ENCODE results near the gene B4GALT5. TPM values are rescaled to one million over a fixed set of nuclear protein-coding genes. Genes with fewer than 3 reads are reported as not detected.

B4GALT5 gene
- total RNA-seq, 1 experiment from 2014 or later: 3.7 TPM

DNA sequence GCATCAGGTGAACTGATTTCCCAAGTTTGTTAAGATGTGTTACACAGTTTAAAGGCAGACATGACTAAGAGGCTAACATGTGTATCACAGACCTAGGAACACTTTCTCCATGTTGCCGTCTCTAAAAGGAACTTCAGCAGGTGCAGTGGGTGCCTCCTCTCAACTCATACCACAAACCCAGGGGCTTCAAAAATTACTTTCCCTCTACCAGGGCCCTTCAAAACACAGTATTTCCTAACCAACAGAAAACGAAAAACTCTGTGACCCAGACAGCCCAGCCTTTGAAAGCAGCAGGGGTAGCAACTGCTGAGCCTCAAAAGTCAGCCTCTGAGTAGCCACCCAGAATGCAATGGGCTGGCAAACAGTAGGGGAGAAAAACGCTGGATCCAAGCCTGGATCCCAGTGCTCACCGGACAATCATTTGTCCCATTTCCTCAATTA lies 28.5 kb downstream of the B4GALT5 start:
- Histone ChIP-seq H3K9me2 (replicated peaks; ENCODE audit: insufficient read depth, low read length) (no peaks in the 10 kb centered on the region), H3K36me3 (ENCODE audit: insufficient read depth, low read length) (no peaks in the 10 kb centered on the region), H3K79me2 (ENCODE audit: low read length) (no peaks in the 10 kb centered on the region), H4K20me1 (ENCODE audit: insufficient read depth, low read depth, low read length) (peaks cover 18% of the 10 kb centered on the region; the same call in 1 of the 2 replicates), H3K27me3 (ENCODE audit: low read length) (no peaks in the 10 kb centered on the region), H3K27ac (ENCODE audit: low read length) (no peak overlapping the region), H3K4me1 (ENCODE audit: low read length) (peaks cover 8% of the 10 kb centered on the region), H2AFZ (ENCODE audit: low read length) (no peak overlapping the region), H3K4me2 (ENCODE audit: low read depth, low read length, poor library complexity, severe bottlenecking) (no peak overlapping the region), H3K4me3 (ENCODE audit: low read length) (no peak overlapping the region), H3K9me3 (ENCODE audit: low read length) (no peaks in the 10 kb centered on the region), H3K9ac (ENCODE audit: low read length) (no peak overlapping the region)
- no peak for DNase-seq

DNA sequence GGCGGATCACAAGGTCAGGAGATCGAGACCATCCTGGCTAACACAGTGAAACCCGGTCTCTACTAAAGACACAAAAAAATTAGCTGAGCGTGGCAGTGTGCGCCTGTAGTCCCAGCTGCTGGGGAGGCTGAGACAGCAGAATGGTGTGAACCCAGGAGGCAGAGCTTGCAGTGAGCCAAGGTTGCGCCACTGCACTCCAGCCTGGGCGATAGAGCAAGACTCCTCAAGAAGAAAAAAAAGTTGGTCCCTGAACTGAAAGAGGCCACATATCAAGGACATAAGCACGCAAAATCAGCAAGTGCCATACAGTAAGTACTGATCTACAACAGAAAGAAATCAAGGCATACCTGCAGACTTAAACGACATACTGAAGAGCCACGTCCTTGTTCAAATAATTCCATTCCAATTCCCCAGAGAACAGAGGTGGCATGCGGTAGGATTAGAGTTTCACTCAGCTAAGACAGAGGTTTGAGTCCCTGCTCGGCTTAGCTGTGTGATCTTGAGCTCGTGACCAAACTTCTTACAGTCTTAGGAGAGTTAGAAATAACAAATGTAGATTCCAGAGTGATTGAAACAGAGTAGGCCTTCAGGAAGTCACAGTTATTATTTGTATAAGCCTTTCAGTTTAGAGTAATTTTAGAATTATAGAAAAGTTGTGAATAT lies 29.2 kb downstream of the B4GALT5 start:
- no peak overlapping the region for H2AFZ ChIP-seq (ENCODE audit: low read length)

DNA sequence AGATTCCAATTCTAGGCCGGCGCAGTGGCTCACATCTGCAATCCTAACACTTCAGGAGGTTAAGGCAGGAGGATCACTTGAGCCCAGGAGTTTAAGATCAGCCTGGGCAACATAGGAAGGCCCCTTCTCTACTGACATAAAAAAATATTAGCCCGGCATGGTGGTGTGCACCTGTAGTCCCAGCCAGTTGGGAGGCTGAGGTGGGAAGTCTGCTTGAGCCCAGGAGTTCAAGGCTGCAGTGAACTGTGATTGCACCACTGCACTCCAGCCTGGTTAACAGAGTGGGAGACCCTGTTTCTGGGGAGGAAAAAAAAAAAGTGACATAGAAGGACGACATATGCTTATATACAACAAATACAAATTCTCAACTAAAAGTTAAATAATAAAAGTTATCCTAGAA lies 30.9 kb downstream of the B4GALT5 start:
- Histone ChIP-seq H3K9me3 (ENCODE audit: low read length) (no peaks in the 10 kb centered on the region), H3K4me2 (ENCODE audit: low read depth, low read length, poor library complexity, severe bottlenecking) (no peak overlapping the region), H3K4me1 (ENCODE audit: low read length) (peaks cover 2% of the 10 kb centered on the region; the same call in 1 of the 2 replicates), H3K36me3 (ENCODE audit: insufficient read depth, low read length) (no peaks in the 10 kb centered on the region), H3K9ac (ENCODE audit: low read length) (no peak overlapping the region), H3K79me2 (ENCODE audit: low read length) (no peaks in the 10 kb centered on the region), H3K27ac (ENCODE audit: low read length) (no peak overlapping the region), H3K4me3 (ENCODE audit: low read length) (no peak overlapping the region), H3K9me2 (replicated peaks; ENCODE audit: insufficient read depth, low read length) (no peaks in the 10 kb centered on the region), H4K20me1 (ENCODE audit: insufficient read depth, low read depth, low read length) (peaks cover 6% of the 10 kb centered on the region; the same call in 1 of the 2 replicates), H3K27me3 (ENCODE audit: low read length) (no peaks in the 10 kb centered on the region), H2AFZ (ENCODE audit: low read length) (no peak overlapping the region)
- DNase-seq: no peak

More for the DNA sequence above, 29.2 kb downstream of the B4GALT5 start:
- no peaks in the 10 kb centered on the region for H3K79me2 ChIP-seq (ENCODE audit: low read length)
- H4K20me1 ChIP-seq (ENCODE audit: insufficient read depth, low read depth, low read length): peaks cover 15% of the 10 kb centered on the region; the same call in 1 of the 2 replicates
- no peaks in the 10 kb centered on the region for H3K9me3 ChIP-seq (ENCODE audit: low read length)
- H3K27ac ChIP-seq (ENCODE audit: low read length): no peak overlapping the region
- no peak overlapping the region for H3K4me2 ChIP-seq (ENCODE audit: low read depth, low read length, poor library complexity, severe bottlenecking)
- H3K4me3 ChIP-seq (ENCODE audit: low read length): no peak overlapping the region
- no peaks in the 10 kb centered on the region for H3K27me3 ChIP-seq (ENCODE audit: low read length)
- no peak for DNase-seq
- no peaks in the 10 kb centered on the region for H3K9me2 ChIP-seq (replicated peaks; ENCODE audit: insufficient read depth, low read length)
- H3K4me1 ChIP-seq (ENCODE audit: low read length): peaks cover 8% of the 10 kb centered on the region
- H3K36me3 ChIP-seq (ENCODE audit: insufficient read depth, low read length): no peaks in the 10 kb centered on the region
- no peak overlapping the region for H3K9ac ChIP-seq (ENCODE audit: low read length)

DNA sequence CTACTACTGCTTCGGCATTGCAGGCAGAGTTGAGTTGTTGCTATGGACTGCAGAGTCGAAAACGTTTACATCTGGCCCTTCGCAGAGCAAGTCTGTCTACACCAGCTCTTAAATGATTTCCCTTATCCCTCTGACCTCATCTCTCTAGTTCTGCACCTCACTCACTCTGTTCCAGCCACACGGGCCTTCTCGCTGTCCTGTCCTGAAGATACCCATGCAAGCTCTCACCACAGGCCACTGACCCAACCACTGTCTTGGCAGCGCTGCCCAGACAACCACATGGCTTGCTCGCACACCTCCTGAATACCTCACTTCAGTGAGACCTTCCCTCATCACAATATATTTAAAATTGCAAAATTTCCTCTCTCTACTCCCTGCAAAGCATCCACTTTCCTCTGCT lies 31.4 kb downstream of the B4GALT5 start:
- Histone ChIP-seq H3K36me3 (ENCODE audit: insufficient read depth, low read length) (no peaks in the 10 kb centered on the region), H3K9me2 (replicated peaks; ENCODE audit: insufficient read depth, low read length) (no peaks in the 10 kb centered on the region), H3K27ac (ENCODE audit: low read length) (no peak overlapping the region), H3K27me3 (ENCODE audit: low read length) (no peaks in the 10 kb centered on the region), H3K9me3 (ENCODE audit: low read length) (no peaks in the 10 kb centered on the region), H3K79me2 (ENCODE audit: low read length) (no peaks in the 10 kb centered on the region), H3K4me2 (ENCODE audit: low read depth, low read length, poor library complexity, severe bottlenecking) (no peak overlapping the region), H2AFZ (ENCODE audit: low read length) (no peak overlapping the region), H3K9ac (ENCODE audit: low read length) (no peak overlapping the region), H3K4me3 (ENCODE audit: low read length) (no peak overlapping the region), H4K20me1 (ENCODE audit: insufficient read depth, low read depth, low read length) (peaks cover 6% of the 10 kb centered on the region; the same call in 1 of the 2 replicates), H3K4me1 (ENCODE audit: low read length) (no peaks in the 10 kb centered on the region)
- no peak for DNase-seq

DNA sequence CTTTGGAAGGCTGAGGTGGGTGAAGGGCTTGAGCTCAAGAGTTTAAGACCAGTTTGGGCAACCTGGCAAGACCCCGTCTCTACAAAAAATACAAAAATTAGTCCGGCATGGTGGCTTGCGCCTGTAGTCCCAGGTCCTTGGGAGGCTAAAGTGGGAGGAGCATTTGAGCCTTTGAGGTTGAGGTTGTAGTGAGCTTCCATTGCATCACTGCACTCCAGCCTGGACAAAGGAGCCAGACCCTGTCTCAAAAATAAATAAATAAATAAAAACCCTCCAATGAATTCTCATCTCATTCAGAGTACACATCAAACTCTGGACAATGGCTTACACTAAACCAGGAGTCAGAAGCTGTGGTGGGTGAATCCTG lies 31.8 kb downstream of the B4GALT5 start:
- no peaks in the 10 kb centered on the region for H3K36me3 ChIP-seq (ENCODE audit: insufficient read depth, low read length)
- H3K9me2 ChIP-seq (replicated peaks; ENCODE audit: insufficient read depth, low read length): no peaks in the 10 kb centered on the region
- H3K79me2 ChIP-seq (ENCODE audit: low read length): no peaks in the 10 kb centered on the region
- no peaks in the 10 kb centered on the region for H3K27me3 ChIP-seq (ENCODE audit: low read length)
- H4K20me1 ChIP-seq (ENCODE audit: insufficient read depth, low read depth, low read length): peaks cover 6% of the 10 kb centered on the region; the same call in 1 of the 2 replicates
- H3K9ac ChIP-seq (ENCODE audit: low read length): no peak overlapping the region
- DNase-seq: no peak
- no peaks in the 10 kb centered on the region for H3K9me3 ChIP-seq (ENCODE audit: low read length)
- peaks cover 2% of the 10 kb centered on the region for H3K4me1 ChIP-seq (ENCODE audit: low read length)
- H2AFZ ChIP-seq (ENCODE audit: low read length): no peak overlapping the region
- H3K4me2 ChIP-seq (ENCODE audit: low read depth, low read length, poor library complexity, severe bottlenecking): no peak overlapping the region
- no peak overlapping the region for H3K4me3 ChIP-seq (ENCODE audit: low read length)
- no peak overlapping the region for H3K27ac ChIP-seq (ENCODE audit: low read length)

DNA sequence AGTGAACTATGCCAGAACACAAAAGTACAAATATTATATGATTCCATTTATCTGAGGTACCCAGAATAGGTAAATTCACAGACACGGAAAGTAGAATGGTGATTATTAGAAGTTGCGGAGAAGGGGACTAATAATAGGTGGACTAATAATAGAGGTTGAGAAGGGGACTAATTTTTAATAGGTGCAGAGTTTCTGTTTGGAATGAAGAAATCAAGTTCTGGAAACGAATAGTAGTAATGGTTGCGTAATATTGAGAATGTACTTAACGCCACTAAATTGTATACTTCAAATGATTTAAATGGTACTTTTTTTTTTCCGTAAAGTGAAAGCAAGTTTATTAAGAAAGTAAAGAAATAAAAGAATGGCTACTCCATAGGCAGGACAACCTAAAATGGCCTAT lies 33.2 kb downstream of the B4GALT5 start:
- Histone ChIP-seq H3K4me2 (ENCODE audit: low read depth, low read length, poor library complexity, severe bottlenecking) (no peak overlapping the region), H2AFZ (ENCODE audit: low read length) (no peak overlapping the region), H3K4me3 (ENCODE audit: low read length) (no peak overlapping the region), H3K9ac (ENCODE audit: low read length) (no peak overlapping the region), H3K4me1 (ENCODE audit: low read length) (peaks cover 8% of the 10 kb centered on the region), H3K27ac (ENCODE audit: low read length) (no peak overlapping the region), H3K36me3 (ENCODE audit: insufficient read depth, low read length) (no peaks in the 10 kb centered on the region), H3K79me2 (ENCODE audit: low read length) (no peaks in the 10 kb centered on the region), H3K9me3 (ENCODE audit: low read length) (no peaks in the 10 kb centered on the region), H3K27me3 (ENCODE audit: low read length) (no peaks in the 10 kb centered on the region), H4K20me1 (ENCODE audit: insufficient read depth, low read depth, low read length) (no peaks in the 10 kb centered on the region; the same call in 1 of the 2 replicates), H3K9me2 (replicated peaks; ENCODE audit: insufficient read depth, low read length) (no peaks in the 10 kb centered on the region)
- no peak for DNase-seq

DNA sequence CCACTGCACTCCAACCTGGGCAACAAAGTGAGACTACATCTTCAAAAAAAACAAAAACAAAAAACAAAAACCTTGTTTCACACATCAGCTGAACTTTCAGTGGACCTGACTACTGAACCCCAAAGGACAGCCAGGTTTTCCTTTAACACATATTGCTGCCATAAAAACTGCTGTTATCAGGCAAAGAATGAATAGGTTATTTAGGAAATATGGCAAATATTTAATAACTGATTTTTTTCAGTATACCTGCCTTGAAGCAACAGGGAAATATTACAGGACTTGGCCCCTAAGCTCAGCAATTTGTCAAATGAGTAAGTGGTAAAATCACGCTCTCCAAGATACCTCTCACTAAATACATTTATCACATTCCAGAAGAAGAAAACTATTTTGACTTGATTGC lies 34.0 kb downstream of the B4GALT5 start:
- H3K4me2 ChIP-seq (ENCODE audit: low read depth, low read length, poor library complexity, severe bottlenecking): no peak overlapping the region
- H3K4me3 ChIP-seq (ENCODE audit: low read length): no peak overlapping the region
- H3K27me3 ChIP-seq (ENCODE audit: low read length): no peaks in the 10 kb centered on the region
- H3K9ac ChIP-seq (ENCODE audit: low read length): no peak overlapping the region
- H2AFZ ChIP-seq (ENCODE audit: low read length): no peak overlapping the region
- no peaks in the 10 kb centered on the region for H3K79me2 ChIP-seq (ENCODE audit: low read length)
- DNase-seq: no peak
- no peaks in the 10 kb centered on the region; the same call in 1 of the 2 replicates for H4K20me1 ChIP-seq (ENCODE audit: insufficient read depth, low read depth, low read length)
- no peaks in the 10 kb centered on the region for H3K36me3 ChIP-seq (ENCODE audit: insufficient read depth, low read length)
- no peak overlapping the region for H3K27ac ChIP-seq (ENCODE audit: low read length)
- H3K9me2 ChIP-seq (replicated peaks; ENCODE audit: insufficient read depth, low read length): no peaks in the 10 kb centered on the region
- H3K4me1 ChIP-seq (ENCODE audit: low read length): peaks cover 8% of the 10 kb centered on the region
- no peaks in the 10 kb centered on the region for H3K9me3 ChIP-seq (ENCODE audit: low read length)

DNA sequence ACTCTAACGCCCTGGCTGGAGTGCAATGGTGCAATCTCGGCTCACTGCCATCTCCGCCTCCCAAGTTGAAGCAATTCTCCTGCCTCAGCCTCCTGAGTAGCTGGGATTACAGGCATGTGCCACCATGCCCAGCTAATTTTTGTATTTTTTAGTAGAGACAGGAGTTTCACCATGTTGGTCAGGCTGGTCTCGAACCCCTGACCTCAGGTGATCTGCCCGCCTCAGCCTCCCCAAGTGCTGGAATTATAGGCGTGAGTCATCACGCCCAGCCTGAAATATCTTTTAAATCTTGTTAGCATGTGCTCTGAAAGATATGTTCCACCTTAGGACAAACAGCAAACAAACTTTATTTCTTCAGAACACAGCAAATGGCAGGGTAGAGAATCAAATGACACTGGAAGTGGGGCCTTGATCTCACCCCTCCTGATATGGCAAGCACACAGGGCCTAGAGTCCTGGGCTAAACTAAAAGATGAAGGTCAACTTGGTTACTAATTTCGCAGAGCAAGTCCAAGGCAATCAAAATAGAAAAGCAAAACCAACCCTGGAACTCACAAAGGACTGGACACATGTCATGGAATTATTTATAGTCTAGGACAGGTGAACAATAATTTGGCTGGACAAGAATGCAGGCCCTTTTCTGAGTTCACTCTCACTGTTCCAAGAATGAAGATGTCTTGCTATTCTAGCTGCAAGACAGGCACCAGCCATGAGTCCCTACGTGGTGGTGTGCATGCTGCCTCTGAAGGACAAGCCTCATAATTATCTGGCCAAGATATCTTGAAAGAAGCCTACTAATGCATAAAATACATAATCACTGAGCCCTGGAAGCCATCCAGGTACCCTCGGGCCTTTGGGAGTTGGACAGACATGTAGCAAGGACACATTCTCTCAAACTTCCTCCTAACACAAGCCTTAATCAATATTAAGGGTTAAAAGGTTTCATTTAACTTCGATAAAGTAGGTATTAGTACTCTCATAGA lies 35.6 kb downstream of the B4GALT5 start:
- no peaks in the 10 kb centered on the region for H3K27me3 ChIP-seq (ENCODE audit: low read length)
- no peaks in the 10 kb centered on the region for H3K9me3 ChIP-seq (ENCODE audit: low read length)
- H2AFZ ChIP-seq (ENCODE audit: low read length): no peak overlapping the region
- no peak overlapping the region for H3K4me3 ChIP-seq (ENCODE audit: low read length)
- no peak overlapping the region for H3K4me2 ChIP-seq (ENCODE audit: low read depth, low read length, poor library complexity, severe bottlenecking)
- no peaks in the 10 kb centered on the region for H3K36me3 ChIP-seq (ENCODE audit: insufficient read depth, low read length)
- no peaks in the 10 kb centered on the region for H3K9me2 ChIP-seq (replicated peaks; ENCODE audit: insufficient read depth, low read length)
- H3K27ac ChIP-seq (ENCODE audit: low read length): no peak overlapping the region
- H4K20me1 ChIP-seq (ENCODE audit: insufficient read depth, low read depth, low read length): no peaks in the 10 kb centered on the region; the same call in 1 of the 2 replicates
- DNase-seq: no peak
- no peak overlapping the region for H3K9ac ChIP-seq (ENCODE audit: low read length)
- no peaks in the 10 kb centered on the region for H3K79me2 ChIP-seq (ENCODE audit: low read length)
- peaks cover 8% of the 10 kb centered on the region for H3K4me1 ChIP-seq (ENCODE audit: low read length)
